HG02798 (cell line): ENCODE results near the gene UNG.
"Not testable (repeated sequence)": the region's sequence is repeated elsewhere in the genome, so short reads cannot be mapped to it uniquely, and the experiment has no call there.

Experiments
- ATAC-seq: cut with Tn5 transposase; IDR thresholded peaks from one replicate; pipeline ENCODE4 v1.9.1; 2021; ENCODE audit warnings: mild to moderate bottlenecking; ENCODE audit not compliant: unreplicated experiment, poor library complexity

UNG gene

DNA sequence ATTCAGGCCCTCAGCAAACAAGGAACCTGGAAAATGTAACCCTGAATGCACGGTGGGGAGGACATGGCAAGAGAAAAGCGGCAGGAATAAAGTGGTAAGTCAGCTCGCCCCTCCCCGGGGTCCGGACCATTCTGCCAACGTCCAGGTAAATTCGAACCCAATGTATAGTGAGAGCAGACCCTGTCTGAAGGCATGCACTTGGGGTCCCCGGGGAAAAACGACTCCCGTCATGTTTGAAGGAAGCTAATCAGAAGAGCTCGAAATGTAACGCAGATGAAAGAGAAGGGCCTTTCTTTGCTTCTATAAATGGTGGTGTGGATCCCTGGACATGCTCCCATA lies 19.2 kb downstream of the UNG start:
- no peak for ATAC-seq

- no peak for ATAC-seq
Measured at GRCh38 chr12:109120095-109120494, 22.7 kb downstream of the UNG start.

DNA sequence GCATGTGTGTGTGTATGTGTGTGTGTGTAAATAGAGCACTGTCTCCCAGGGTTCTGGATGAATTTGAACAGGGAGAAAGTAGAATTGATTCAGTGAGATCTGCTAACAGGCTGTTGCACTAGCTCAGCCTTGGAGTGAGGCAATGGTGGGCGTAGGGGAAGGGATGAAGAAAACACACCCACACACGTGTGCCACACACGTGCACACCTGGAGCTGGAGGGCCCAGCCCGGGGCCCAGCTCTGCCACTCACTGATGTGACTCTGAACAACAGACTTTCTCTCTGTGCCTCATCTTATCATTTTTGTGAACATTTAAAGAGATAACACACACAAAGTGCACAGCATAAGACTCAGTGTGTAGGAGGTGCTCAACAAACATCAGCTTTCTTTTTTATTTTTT lies 23.2 kb downstream of the UNG start:
- ATAC-seq, result no peak

DNA sequence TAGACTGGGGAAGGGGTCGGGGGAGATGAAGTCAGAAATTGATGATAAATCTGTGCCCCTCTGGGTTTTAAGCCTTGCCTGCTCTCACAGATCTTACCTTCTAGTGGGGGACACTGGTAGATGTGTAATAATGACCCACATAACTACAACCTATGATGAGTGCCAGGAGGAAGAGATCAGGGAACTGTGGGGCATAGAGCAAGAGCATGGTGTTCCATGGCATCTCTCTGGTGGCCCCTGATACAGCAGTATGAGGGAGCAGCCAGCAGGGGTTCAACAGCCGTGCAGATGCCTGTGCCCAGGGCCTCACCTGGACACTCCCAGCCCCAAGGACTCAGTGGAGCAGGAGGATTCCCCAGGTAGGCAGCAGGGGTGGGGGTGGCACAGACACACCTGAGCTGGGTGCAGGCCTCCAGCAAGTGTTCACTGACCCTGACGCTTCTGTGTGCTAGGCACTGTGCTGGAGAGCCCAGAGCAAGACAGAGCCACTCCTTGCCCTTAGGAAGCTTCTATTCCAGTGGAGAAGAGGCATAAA lies 24.0 kb downstream of the UNG start:
- ATAC-seq, result no peak

- ATAC-seq, result no peak
Measured at GRCh38 chr12:109124878-109125648, 27.7 kb downstream of the UNG start.

DNA sequence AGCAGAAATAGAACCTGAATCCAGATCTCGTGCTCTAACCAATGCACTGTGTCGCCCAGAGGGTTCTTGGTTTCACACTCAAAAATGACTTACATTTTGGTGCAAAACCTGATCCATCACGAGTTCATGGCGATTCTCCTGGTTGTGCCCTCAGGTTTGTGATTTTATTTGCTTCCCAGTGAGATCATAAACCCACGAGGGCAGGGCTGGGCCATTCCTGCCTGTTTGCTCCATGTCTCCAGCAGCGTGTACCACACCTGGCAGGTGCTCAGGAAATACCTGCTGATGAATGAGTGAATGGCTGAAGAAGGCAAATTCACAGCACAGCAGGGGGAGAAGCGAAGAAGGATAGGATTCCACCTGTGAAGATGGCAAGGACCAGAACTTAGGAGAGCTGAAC lies 28.4 kb downstream of the UNG start:
- no peak for ATAC-seq

GRCh38 chr12:109126784-109127183 lies 29.4 kb downstream of the UNG start:
- ATAC-seq, result no peak

- ATAC-seq, result no peak
Measured at GRCh38 chr12:109127533-109128242, 30.3 kb downstream of the UNG start.

GRCh38 chr12:109130297-109131153 lies 33.1 kb downstream of the UNG start:
- ATAC-seq, result no peak

DNA sequence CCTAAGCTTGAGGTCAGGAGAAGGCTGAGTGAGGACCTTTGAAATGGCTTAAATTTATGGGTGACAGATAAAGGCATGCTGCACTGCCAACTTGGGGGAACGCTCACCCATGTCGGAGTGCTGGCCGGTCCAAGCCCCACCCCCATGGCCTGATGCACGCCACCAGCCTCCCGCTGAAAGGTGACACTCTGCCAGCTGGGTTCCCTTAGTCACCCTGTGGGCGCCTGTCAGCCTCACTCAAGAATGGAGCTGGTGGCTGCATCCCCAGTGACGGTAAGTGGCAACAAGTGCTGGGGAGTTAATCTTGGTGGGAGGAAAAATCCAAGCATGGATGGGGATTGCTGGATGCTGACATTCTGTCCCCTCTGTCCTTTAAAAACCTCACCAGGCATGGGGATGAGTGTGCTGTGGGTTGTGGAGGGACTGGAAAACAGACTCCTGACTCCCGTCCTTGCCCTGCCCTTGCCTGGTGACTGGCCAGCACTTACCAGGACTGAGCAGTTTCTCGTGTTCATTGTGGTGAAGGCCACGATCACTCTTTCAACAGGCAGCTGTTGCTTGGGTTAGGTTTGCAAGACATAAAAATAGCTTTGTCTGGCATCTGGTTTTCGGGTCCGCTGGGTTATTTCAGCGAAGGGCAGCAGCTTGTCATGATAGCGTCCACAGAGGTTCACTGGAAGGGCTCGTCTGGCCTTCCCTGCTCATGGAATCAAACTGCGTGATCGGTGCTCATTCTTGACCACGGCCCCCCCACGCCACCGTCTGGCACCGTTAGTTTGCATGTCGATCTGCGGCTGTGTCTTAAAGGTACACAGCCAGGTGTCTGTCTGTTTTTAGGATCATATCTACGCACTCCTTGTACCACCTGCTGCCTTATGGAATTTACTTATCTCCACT lies 34.0 kb downstream of the UNG start:
- no peak for ATAC-seq

DNA sequence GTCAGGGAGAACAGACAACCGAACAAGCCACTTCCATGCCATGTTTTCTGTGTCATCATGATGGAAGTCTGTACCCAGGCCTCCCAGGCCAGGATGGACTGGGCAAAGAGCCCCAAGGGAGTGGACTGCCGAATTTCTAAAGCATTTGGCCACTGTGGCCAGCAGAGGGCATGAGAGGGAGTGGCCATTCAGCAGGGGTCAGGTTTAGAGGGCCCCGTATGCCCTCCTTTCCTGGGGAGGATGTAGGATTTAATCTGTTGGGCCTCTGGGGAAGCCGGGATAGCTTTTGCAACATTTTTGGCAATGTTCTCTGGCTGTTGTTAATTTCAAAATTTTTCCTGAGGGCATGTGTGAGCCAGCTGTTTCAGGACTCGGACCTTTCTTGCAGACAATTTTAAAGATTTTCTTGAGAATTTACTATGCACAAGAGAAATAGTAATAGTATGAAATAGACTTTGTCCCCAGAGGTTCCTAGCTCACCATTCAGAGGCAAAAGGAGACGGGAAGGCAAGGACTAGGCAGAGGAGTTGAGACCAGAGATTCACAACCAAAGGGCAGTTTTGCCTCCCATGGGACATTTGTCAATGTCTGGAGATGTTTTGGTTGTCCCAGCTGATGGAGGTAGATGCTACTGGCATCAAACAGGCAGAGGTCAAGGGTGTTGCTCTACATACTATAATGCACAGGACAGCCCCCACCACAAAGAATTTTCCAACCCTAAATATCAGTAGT lies 37.0 kb downstream of the UNG start:
- no peak for ATAC-seq

DNA sequence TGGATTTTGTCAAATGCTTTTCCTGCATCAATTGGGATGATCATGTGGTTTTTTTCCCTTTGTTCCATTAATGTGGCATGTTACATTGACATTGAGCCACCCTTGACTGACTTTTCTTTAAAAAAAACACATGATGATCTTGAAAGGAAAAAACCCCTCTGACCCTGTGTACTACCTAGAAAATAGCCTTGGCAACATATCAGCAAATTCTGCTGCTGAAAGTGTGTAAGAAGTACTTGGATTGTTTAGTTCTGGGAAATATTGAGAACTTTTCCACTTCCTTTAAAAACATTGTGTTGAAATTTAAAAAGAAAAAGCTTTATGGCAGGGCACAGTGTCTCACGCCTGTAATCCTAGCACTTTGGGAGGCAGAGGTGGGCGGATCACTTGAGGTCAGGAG lies 39.7 kb downstream of the UNG start:
- ATAC-seq, result no peak

GRCh38 chr12:109139360-109139759 lies 42.0 kb downstream of the UNG start:
- ATAC-seq, result no peak

DNA sequence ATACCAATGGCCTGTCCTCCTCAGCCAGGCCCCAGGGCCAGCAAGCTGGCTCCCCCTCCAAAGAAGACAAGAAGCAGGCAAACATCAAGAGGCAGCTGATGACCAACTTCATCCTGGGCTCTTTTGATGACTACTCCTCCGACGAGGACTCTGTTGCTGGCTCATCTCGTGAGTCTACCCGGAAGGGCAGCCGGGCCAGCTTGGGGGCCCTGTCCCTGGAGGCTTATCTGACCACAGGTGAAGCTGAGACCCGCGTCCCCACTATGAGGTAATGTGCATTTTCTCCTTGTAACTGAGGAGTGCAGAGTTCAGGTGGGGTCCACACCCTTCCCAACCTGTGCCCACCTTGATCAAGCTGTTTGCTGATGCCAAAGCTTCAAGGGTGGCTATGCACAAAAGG lies 42.4 kb downstream of the UNG start:
- ATAC-seq, result no peak

GRCh38 chr12:109140560-109140959 lies 43.2 kb downstream of the UNG start:
- ATAC-seq, result no peak

- no peak for ATAC-seq
Measured at GRCh38 chr12:109144224-109144623, 46.8 kb downstream of the UNG start.

- not testable (repeated sequence) for ATAC-seq
Measured at GRCh38 chr12:109147126-109147525, 49.7 kb downstream of the UNG start.

- no peak for ATAC-seq
Measured at GRCh38 chr12:109147954-109148353, 50.6 kb downstream of the UNG start.

DNA sequence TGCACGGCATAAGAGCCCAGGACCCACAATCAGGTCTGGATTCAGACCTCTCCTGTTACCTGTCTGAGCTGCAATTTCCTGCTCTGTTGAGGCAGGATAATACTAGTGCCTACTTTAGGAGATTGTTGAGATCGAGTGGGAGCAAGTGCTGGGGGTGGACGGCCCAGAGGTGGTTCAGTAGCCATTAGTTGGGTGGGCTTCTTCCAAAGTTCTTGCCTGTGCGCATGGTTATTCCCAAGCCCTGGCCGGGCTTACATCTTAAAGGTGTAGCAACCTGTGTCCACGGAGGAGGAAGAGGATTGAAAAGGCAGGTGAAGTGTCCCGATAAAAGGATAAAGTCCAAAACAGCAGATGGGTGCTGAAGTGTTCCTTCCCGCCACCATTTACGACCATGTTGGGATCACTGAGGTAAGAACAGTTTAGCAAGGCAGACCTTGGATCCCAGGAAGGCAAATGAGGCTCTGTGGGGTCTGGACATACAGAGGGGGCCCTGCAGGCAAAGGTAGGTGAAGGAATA lies 52.8 kb downstream of the UNG start:
- ATAC-seq, result no peak
